Left ventricle myocardium inferior (tissue), 1 donor: ENCODE data around the gene MESP2. TPM values are rescaled to one million over a fixed set of nuclear protein-coding genes. Genes with fewer than 3 reads are reported as not detected.

Experiments
- DNase-seq: peaks from one replicate; pipeline ENCODE4 v3.0.0-alpha.2; 2020
- H3K27ac ChIP-seq: fragments of 200-600 bp; replicated peaks from 2 replicates; pipeline ENCODE4 v1.8.0; 2021
- H3K27me3 ChIP-seq: fragments of 200-600 bp; 2 replicates; pipeline ENCODE4 v1.8.0; 2021; ENCODE audit warnings: low read depth
- H3K36me3 ChIP-seq: fragments of 200-600 bp; 2 replicates; pipeline ENCODE4 v1.8.0; 2021
- H3K4me1 ChIP-seq: fragments of 200-600 bp; 2 replicates; pipeline ENCODE4 v1.8.0; 2021
- H3K4me3 ChIP-seq: fragments of 200-600 bp; 2 replicates; pipeline ENCODE4 v1.8.0; 2021; ENCODE audit warnings: mild to moderate bottlenecking, moderate library complexity
- H3K9me3 ChIP-seq: fragments of 200-600 bp; replicated peaks from 2 replicates; pipeline ENCODE4 v1.8.0; 2021
- CTCF ChIP-seq: fragments of 200-600 bp; IDR thresholded peaks from 2 replicates; pipeline ENCODE4 v1.8.0; 2021; ENCODE audit warnings: antibody characterized with exemption, mild to moderate bottlenecking, borderline replicate concordance
- intact Hi-C: fragments of 100-400 bp; cut with micrococcal nuclease; formaldehyde crosslinking; loops from one replicate; pipeline ENCODE4 v1.11.0; 2022
- total RNA-seq: library from RNA; stranded (reverse); fragmentation: NEBNext Ultra II Directional; extraction: Animal tissue kit (Norgen Biotek cat#: 25700); gene quantifications from one replicate; pipeline ENCODE4 v1.2.1, GENCODE V29; 2021
- donor health status: DM: no; HTN: yes; CAD: no; lungs with severe emphysema.

MESP2 gene
- total RNA-seq, 1 donor from 2014 or later = 0.27 TPM

GRCh38 chr15:89803941-89804800 lies 28.0 kb downstream of the MESP2 start:
- Histone ChIP-seq H3K36me3 (peaks cover 5% of the 10 kb centered on the region), H3K9me3 (no peaks in the 10 kb centered on the region), H3K27ac (no peak overlapping the region), H3K4me1 (peaks cover 7% of the 10 kb centered on the region), H3K27me3 (no peaks in the 10 kb centered on the region), H3K4me3 (no peak overlapping the region)
- TF ChIP-seq CTCF = no peak
- DNase-seq = no peak
- intact Hi-C loops = no loop called here

- no peak overlapping the region for H3K27ac ChIP-seq
- no peaks in the 10 kb centered on the region for H3K9me3 ChIP-seq
- H3K36me3 ChIP-seq = peaks cover 5% of the 10 kb centered on the region
- H3K4me1 ChIP-seq = peaks cover 11% of the 10 kb centered on the region
- no peak for TF ChIP-seq CTCF
- H3K27me3 ChIP-seq = no peaks in the 10 kb centered on the region
- DNase-seq = no peak
- intact Hi-C loops = no loop called here
- no peak overlapping the region for H3K4me3 ChIP-seq
Observed at GRCh38 chr15:89805241-89806209, 29.4 kb downstream of the MESP2 start.

GRCh38 chr15:89806210-89806558 lies 30.1 kb downstream of the MESP2 start:
- Histone ChIP-seq H3K4me1 (peaks cover 11% of the 10 kb centered on the region), H3K27me3 (no peaks in the 10 kb centered on the region), H3K27ac (no peak overlapping the region), H3K9me3 (no peaks in the 10 kb centered on the region), H3K36me3 (peaks cover 5% of the 10 kb centered on the region), H3K4me3 (no peak overlapping the region)
- intact Hi-C loops = no loop called here
- TF ChIP-seq CTCF = no peak
- no peak for DNase-seq

- intact Hi-C loops = no loop called here
- no peak overlapping the region for H3K4me3 ChIP-seq
- H3K36me3 ChIP-seq = peaks cover 5% of the 10 kb centered on the region
- H3K27ac ChIP-seq = no peak overlapping the region
- no peaks in the 10 kb centered on the region for H3K9me3 ChIP-seq
- no peak for DNase-seq
- no peak for TF ChIP-seq CTCF
- no peaks in the 10 kb centered on the region for H3K27me3 ChIP-seq
- peaks cover 13% of the 10 kb centered on the region for H3K4me1 ChIP-seq
Observed at GRCh38 chr15:89806559-89807550, 30.7 kb downstream of the MESP2 start.

GRCh38 chr15:89807689-89808088 lies 31.6 kb downstream of the MESP2 start:
- DNase-seq = no peak
- peaks cover 21% of the 10 kb centered on the region for H3K4me1 ChIP-seq
- no peak overlapping the region for H3K27ac ChIP-seq
- intact Hi-C loops = no loop called here
- H3K36me3 ChIP-seq = peaks cover 5% of the 10 kb centered on the region
- H3K4me3 ChIP-seq = no peak overlapping the region
- no peak for TF ChIP-seq CTCF
- H3K9me3 ChIP-seq = no peaks in the 10 kb centered on the region
- peaks cover under 1% of the 10 kb centered on the region for H3K27me3 ChIP-seq
